Peyer's patch (tissue), 4 donors: ENCODE results near the gene EFNA5. TPM values are rescaled to one million over a fixed set of nuclear protein-coding genes. Genes with fewer than 3 reads are reported as not detected.
"Not testable (repeated sequence)": the region's sequence is repeated elsewhere in the genome, so short reads cannot be mapped to it uniquely, and the experiment has no call there.

Experiments used
- DNase-seq, 3 donors: peaks; one replicate each; pipeline ENCODE4 v3.0.0-alpha.2; 2017 to 2019
- H3K27ac ChIP-seq, 4 donors: fragments of 200-600 bp; sonication (generic); one replicate each; pipeline ENCODE4 v1.5.1; 2016 to 2019
- H3K27me3 ChIP-seq, 2 donors: fragments of 200-600 bp; sonication (generic); one replicate each; pipeline ENCODE4 v1.5.1; 2019
- H3K36me3 ChIP-seq, 3 donors: fragments of 200-600 bp; sonication (generic); one replicate each; pipeline ENCODE4 v1.5.1; 2016 to 2019
- H3K4me1 ChIP-seq, 4 donors: fragments of 200-600 bp; sonication (generic); one replicate each; pipeline ENCODE4 v1.5.1; 2016 to 2019
- H3K4me3 ChIP-seq, 4 donors: fragments of 200-600 bp; sonication (generic); 1 replicate in 3 of 4; 2 replicates in 1 of 4; pipeline ENCODE4 v1.5.1; 2016 to 2019; ENCODE audit warnings: mild to moderate bottlenecking in 1 of 4
- H3K9me3 ChIP-seq, 4 donors: fragments of 200-600 bp; sonication (generic); one replicate each; pipeline ENCODE4 v1.5.1; 2016 to 2019; ENCODE audit warnings: mild to moderate bottlenecking in 1 of 4
- POLR2A ChIP-seq, 2 donors: fragments of 450-650 bp; IDR thresholded peaks; one replicate each; pipeline ENCODE4 v1.5.1; 2017; ENCODE audit warnings: antibody characterized with exemption in 2 of 2, mild to moderate bottlenecking in 2 of 2, moderate library complexity in 2 of 2
- total RNA-seq, 4 donors: library from RNA; depleted of rRNA; stranded (reverse); fragments of >200 nt; gene quantifications; one replicate each; pipeline ENCODE4 v1.1.0, GENCODE V29; 2016
- TF ChIP-seq, protein P1 (sequence below), 6 experiments: fragments of 450-650 bp in 4 of 6; fragments of 200-600 bp in 2 of 6; sonication (generic) in 1 of 6; IDR thresholded peaks; one replicate each; pipeline ENCODE4 v1.5.1; 2017 to 2019; ENCODE audit warnings: antibody characterized with exemption in 6 of 6, mild to moderate bottlenecking in 3 of 6, moderate library complexity in 1 of 6

Gene EFNA5
- total RNA-seq, 4 donors from 2014 or later, result 1.1 to 27.5 (median 1.1) TPM; not detected in 1

- H3K9me3 ChIP-seq, result no peaks in the 10 kb centered on the region
- peaks cover 0 to 2% (median 0%) of the 10 kb centered on the region in 4 donors for H3K4me1 ChIP-seq
- H3K27ac ChIP-seq, result no peak overlapping the region
- no peaks in the 10 kb centered on the region for H3K36me3 ChIP-seq
- H3K4me3 ChIP-seq, result no peak overlapping the region
- no peak for TF ChIP-seq POLR2A (IDR thresholded peaks at IDR 0.05)
- TF ChIP-seq, protein P1, sequence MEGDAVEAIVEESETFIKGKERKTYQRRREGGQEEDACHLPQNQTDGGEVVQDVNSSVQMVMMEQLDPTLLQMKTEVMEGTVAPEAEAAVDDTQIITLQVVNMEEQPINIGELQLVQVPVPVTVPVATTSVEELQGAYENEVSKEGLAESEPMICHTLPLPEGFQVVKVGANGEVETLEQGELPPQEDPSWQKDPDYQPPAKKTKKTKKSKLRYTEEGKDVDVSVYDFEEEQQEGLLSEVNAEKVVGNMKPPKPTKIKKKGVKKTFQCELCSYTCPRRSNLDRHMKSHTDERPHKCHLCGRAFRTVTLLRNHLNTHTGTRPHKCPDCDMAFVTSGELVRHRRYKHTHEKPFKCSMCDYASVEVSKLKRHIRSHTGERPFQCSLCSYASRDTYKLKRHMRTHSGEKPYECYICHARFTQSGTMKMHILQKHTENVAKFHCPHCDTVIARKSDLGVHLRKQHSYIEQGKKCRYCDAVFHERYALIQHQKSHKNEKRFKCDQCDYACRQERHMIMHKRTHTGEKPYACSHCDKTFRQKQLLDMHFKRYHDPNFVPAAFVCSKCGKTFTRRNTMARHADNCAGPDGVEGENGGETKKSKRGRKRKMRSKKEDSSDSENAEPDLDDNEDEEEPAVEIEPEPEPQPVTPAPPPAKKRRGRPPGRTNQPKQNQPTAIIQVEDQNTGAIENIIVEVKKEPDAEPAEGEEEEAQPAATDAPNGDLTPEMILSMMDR (IDR thresholded peaks at IDR 0.05), result no peak
- DNase-seq, result no peak
- no peaks in the 10 kb centered on the region for H3K27me3 ChIP-seq
These were observed 169.9 kb downstream of the EFNA5 start for GRCh38 chr5:107500840-107501239.

GRCh38 chr5:107500347-107500746, 170.4 kb downstream of the EFNA5 start:
- no peak for TF ChIP-seq POLR2A (IDR thresholded peaks at IDR 0.05)
- TF ChIP-seq, protein P1 (IDR thresholded peaks at IDR 0.05), result no peak
- Histone ChIP-seq H3K4me3 (no peak overlapping the region), H3K9me3 (no peaks in the 10 kb centered on the region), H3K36me3 (no peaks in the 10 kb centered on the region), H3K27ac (no peak overlapping the region), H3K27me3 (no peaks in the 10 kb centered on the region), H3K4me1 (no peaks in the 10 kb centered on the region)
- no peak for DNase-seq

- Histone ChIP-seq H3K4me3 (no peak overlapping the region), H3K27ac (no peak overlapping the region), H3K36me3 (no peaks in the 10 kb centered on the region), H3K9me3 (no peaks in the 10 kb centered on the region), H3K4me1 (no peaks in the 10 kb centered on the region), H3K27me3 (no peaks in the 10 kb centered on the region)
- no peak for DNase-seq
- TF ChIP-seq, protein P1 (IDR thresholded peaks at IDR 0.05), result no peak
- TF ChIP-seq POLR2A (IDR thresholded peaks at IDR 0.05), result no peak
These were observed 171.0 kb downstream of the EFNA5 start for GRCh38 chr5:107499776-107500175.

- no peak for DNase-seq
- Histone ChIP-seq H3K4me1 (no peaks in the 10 kb centered on the region), H3K27me3 (no peaks in the 10 kb centered on the region), H3K36me3 (no peaks in the 10 kb centered on the region), H3K27ac (no peak overlapping the region), H3K4me3 (no peak overlapping the region), H3K9me3 (no peaks in the 10 kb centered on the region)
- TF ChIP-seq, protein P1 (IDR thresholded peaks at IDR 0.05), result no peak
- TF ChIP-seq POLR2A (IDR thresholded peaks at IDR 0.05), result no peak
These were observed 171.5 kb downstream of the EFNA5 start for GRCh38 chr5:107499237-107499636.

GRCh38 chr5:107496466-107496865, 174.3 kb downstream of the EFNA5 start:
- H3K27me3 ChIP-seq, result no peaks in the 10 kb centered on the region

GRCh38 chr5:107494129-107494528, 176.6 kb downstream of the EFNA5 start:
- H3K4me1 ChIP-seq, H3K27me3 ChIP-seq, H3K27ac ChIP-seq, DNase-seq, H3K4me3 ChIP-seq, H3K36me3 ChIP-seq, H3K9me3 ChIP-seq: not testable (repeated sequence)

More at GRCh38 chr5:107496466-107496865, 174.3 kb downstream of the EFNA5 start:
- TF ChIP-seq, protein P1 (IDR thresholded peaks at IDR 0.05), result no peak
- no peak for TF ChIP-seq POLR2A (IDR thresholded peaks at IDR 0.05)
- Histone ChIP-seq H3K4me1 (no peaks in the 10 kb centered on the region), H3K27ac (no peak overlapping the region), H3K4me3 (no peak overlapping the region), H3K36me3 (no peaks in the 10 kb centered on the region), H3K9me3 (no peaks in the 10 kb centered on the region)
- no peak for DNase-seq
